Progenitor cell of endocrine pancreas (in vitro differentiated cells): ENCODE data around the gene MAP4K4. TPM values are rescaled to one million over a fixed set of nuclear protein-coding genes. Genes with fewer than 3 reads are reported as not detected.

Experiments used
- DNase-seq: peaks from one replicate; pipeline ENCODE4 v3.0.0; 2021; ENCODE audit warnings: low spot score; ENCODE audit not compliant: unreplicated experiment
- H3K27ac Mint-ChIP-seq: 2 replicates; pipeline ENCODE4 v1.8.0; 2021; ENCODE audit warnings: mild to moderate bottlenecking, moderate library complexity, mixed read lengths
- H3K27me3 Mint-ChIP-seq: 2 replicates; pipeline ENCODE4 v1.8.0; 2021; ENCODE audit warnings: mixed read lengths
- H3K36me3 Mint-ChIP-seq: 2 replicates; pipeline ENCODE4 v1.8.0; 2022; ENCODE audit warnings: mixed read lengths; ENCODE audit not compliant: insufficient read depth
- H3K4me1 Mint-ChIP-seq: 2 replicates; pipeline ENCODE4 v1.8.0; 2021; ENCODE audit warnings: low read depth, mixed read lengths
- H3K4me3 Mint-ChIP-seq: 2 replicates; pipeline ENCODE4 v1.8.0; 2021; ENCODE audit warnings: low read depth, mild to moderate bottlenecking, moderate library complexity, mixed read lengths
- H3K9me3 Mint-ChIP-seq: 2 replicates; pipeline ENCODE4 v1.8.0; 2021; ENCODE audit warnings: low read depth, mixed read lengths
- total RNA-seq: library from RNA; stranded (reverse); gene quantifications from 2 replicates; pipeline ENCODE4 v1.2.1, GENCODE V29; 2021
- TF ChIP-seq, protein P1 (sequence below): fragments of 200-600 bp; sonication (generic); IDR thresholded peaks from one replicate; pipeline ENCODE4 v1.5.0; 2021; ENCODE audit warnings: antibody characterized with exemption, mild to moderate bottlenecking; ENCODE audit not compliant: unreplicated experiment

The MAP4K4 gene
- total RNA-seq, 1 donor from 2014 or later: 171 TPM

- TF ChIP-seq, protein P1, sequence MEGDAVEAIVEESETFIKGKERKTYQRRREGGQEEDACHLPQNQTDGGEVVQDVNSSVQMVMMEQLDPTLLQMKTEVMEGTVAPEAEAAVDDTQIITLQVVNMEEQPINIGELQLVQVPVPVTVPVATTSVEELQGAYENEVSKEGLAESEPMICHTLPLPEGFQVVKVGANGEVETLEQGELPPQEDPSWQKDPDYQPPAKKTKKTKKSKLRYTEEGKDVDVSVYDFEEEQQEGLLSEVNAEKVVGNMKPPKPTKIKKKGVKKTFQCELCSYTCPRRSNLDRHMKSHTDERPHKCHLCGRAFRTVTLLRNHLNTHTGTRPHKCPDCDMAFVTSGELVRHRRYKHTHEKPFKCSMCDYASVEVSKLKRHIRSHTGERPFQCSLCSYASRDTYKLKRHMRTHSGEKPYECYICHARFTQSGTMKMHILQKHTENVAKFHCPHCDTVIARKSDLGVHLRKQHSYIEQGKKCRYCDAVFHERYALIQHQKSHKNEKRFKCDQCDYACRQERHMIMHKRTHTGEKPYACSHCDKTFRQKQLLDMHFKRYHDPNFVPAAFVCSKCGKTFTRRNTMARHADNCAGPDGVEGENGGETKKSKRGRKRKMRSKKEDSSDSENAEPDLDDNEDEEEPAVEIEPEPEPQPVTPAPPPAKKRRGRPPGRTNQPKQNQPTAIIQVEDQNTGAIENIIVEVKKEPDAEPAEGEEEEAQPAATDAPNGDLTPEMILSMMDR: no peak
- no peaks in the 10 kb centered on the region for H3K9me3 Mint-ChIP-seq
- H3K27me3 Mint-ChIP-seq: no peaks in the 10 kb centered on the region
- no peak overlapping the region for H3K4me3 Mint-ChIP-seq
- H3K4me1 Mint-ChIP-seq: peaks cover 63% of the 10 kb centered on the region
- peaks cover 1% of the 10 kb centered on the region for H3K36me3 Mint-ChIP-seq
- no peak for DNase-seq
- peak overlapping the region; percentile 49 for H3K27ac Mint-ChIP-seq
Measured at GRCh38 chr2:101734505-101735165, 37.1 kb downstream of the MAP4K4 start.

DNA sequence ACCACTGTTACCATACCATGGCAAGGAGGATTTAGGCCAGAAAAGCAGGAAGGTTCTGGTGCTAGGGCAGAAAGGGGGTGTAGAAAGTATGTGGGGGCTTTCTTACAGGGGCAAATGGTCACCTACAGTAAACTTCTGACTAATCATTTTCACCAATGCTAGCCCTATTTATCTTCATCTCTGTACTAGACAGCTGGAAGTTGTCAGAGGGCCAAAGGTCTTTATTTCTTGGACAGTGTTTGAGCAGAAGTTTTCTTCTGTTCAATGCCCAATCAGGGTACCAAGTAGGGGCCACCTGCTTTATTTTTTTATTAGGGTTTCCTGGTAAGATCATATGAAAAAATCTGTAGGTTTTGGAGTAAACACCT, 37.6 kb downstream of the MAP4K4 start:
- TF ChIP-seq, protein P1: no peak
- no peaks in the 10 kb centered on the region for H3K27me3 Mint-ChIP-seq
- H3K4me1 Mint-ChIP-seq: peaks cover 64% of the 10 kb centered on the region
- H3K27ac Mint-ChIP-seq: no peak overlapping the region
- H3K36me3 Mint-ChIP-seq: peaks cover 1% of the 10 kb centered on the region
- no peak overlapping the region for H3K4me3 Mint-ChIP-seq
- no peak for DNase-seq
- H3K9me3 Mint-ChIP-seq: no peaks in the 10 kb centered on the region

GRCh38 chr2:101736233-101736632, 38.7 kb downstream of the MAP4K4 start:
- DNase-seq: no peak
- no peaks in the 10 kb centered on the region for H3K27me3 Mint-ChIP-seq
- peaks cover 1% of the 10 kb centered on the region for H3K36me3 Mint-ChIP-seq
- H3K9me3 Mint-ChIP-seq: no peaks in the 10 kb centered on the region
- peak overlapping the region; percentile 37 for H3K27ac Mint-ChIP-seq
- no peak overlapping the region for H3K4me3 Mint-ChIP-seq
- peaks cover 69% of the 10 kb centered on the region for H3K4me1 Mint-ChIP-seq
- TF ChIP-seq, protein P1: no peak

GRCh38 chr2:101736861-101737291, 39.4 kb downstream of the MAP4K4 start:
- no peaks in the 10 kb centered on the region for H3K9me3 Mint-ChIP-seq
- no peak overlapping the region for H3K4me3 Mint-ChIP-seq
- peak overlapping the region; percentile 37 for H3K27ac Mint-ChIP-seq
- peaks cover 72% of the 10 kb centered on the region for H3K4me1 Mint-ChIP-seq
- TF ChIP-seq, protein P1: no peak
- peaks cover 1% of the 10 kb centered on the region for H3K36me3 Mint-ChIP-seq
- DNase-seq: no peak
- no peaks in the 10 kb centered on the region for H3K27me3 Mint-ChIP-seq

DNA sequence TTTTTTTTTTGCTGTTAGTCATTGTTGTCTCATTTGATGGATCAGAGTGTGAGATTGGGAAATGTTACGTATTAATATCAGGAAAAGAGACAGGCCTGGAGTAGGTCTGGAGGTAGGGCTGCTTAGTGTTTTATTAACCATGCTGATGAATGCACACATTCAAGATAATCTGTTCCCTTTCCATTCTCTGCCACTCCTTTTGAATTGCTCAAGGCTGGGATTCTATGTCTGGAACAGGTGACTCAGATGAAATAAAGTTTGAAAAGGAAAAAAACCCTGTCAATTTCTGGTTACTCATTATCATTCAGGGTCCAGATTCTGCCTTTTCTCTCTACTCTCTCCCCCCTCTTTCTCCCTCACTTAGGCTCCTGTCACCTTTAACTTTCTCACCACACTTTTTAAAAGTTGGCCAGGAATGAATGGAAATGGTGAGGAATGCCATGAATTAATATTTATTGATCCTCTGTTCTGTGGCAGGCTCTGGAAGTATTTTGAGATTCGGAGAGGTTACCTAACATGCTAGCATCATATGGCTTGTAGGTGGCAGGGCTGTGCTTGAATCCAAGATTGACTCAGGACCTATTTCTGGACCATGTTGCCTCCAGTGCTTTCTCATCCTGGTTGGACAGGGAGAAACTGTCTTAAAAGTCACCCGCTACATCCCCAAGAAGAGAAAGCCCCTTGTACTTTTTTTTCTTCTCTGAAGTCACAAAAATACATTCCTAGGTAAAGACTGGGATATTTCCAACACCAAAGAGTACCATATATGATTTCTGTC, 40.2 kb downstream of the MAP4K4 start:
- no peaks in the 10 kb centered on the region for H3K9me3 Mint-ChIP-seq
- DNase-seq: no peak
- H3K4me1 Mint-ChIP-seq: peaks cover 76% of the 10 kb centered on the region

More for the DNA sequence above, 40.2 kb downstream of the MAP4K4 start:
- Mint-ChIP-seq H3K36me3 (peaks cover 1% of the 10 kb centered on the region), H3K27ac (peak overlapping the region; percentile 36), H3K4me3 (peak overlapping the region; percentile 16), H3K27me3 (no peaks in the 10 kb centered on the region)
- TF ChIP-seq, protein P1: no peak
